AG04449 (cell line): ENCODE data around the gene WDR59.
"Not testable (repeated sequence)": the region's sequence is repeated elsewhere in the genome, so short reads cannot be mapped to it uniquely, and the experiment has no call there.

Source experiments
- CTCF ChIA-PET: fragments of 350-600 bp; formaldehyde crosslinking; extraction: SDS; loops from one replicate; lab custom pipeline; 2021; ENCODE audit warnings: antibody characterized with exemption; lab: Yijun Ruan, JAX
- POLR2A ChIA-PET: fragments of 400-600, 350-600 bp; formaldehyde crosslinking; extraction: SDS; loops from one replicate; lab custom pipeline; 2020; ENCODE audit warnings: antibody characterized with exemption, inconsistent platforms; lab: Yijun Ruan, JAX
- DNase-seq: peaks from one replicate; pipeline ENCODE4 v3.0.0-alpha.2; 2010; ENCODE audit warnings: low read depth, low spot score
- H3K4me3 ChIP-seq: 2 replicates; pipeline ENCODE4 v1.5.1; 2011; ENCODE audit warnings: low read depth, mild to moderate bottlenecking, control low read depth, low read length
- CTCF ChIP-seq: IDR thresholded peaks from one replicate; pipeline ENCODE4 v1.5.1; 2011; ENCODE audit warnings: mild to moderate bottlenecking, moderate library complexity, low read length, control low read depth, inconsistent platforms; ENCODE audit not compliant: insufficient read depth; ENCODE audit errors: missing control alignments

WDR59 gene

GRCh38 chr16:75022567-75022966 lies 37.6 kb upstream of the WDR59 start:
- ChIA-PET CTCF (interaction anchor here (0.9 kb wide), 1 partner anchor 24 kb away, joined by 4 read pairs; the partner anchor contains the start of gene ZNRF1), POLR2A (no interaction called here)
- no peak for DNase-seq
- H3K4me3 ChIP-seq = no peak overlapping the region
- no peak for TF ChIP-seq CTCF

GRCh38 chr16:75021410-75021809 lies 36.5 kb upstream of the WDR59 start:
- CTCF ChIA-PET = interaction anchor here (0.7 to 1.4 kb wide), 3 partner anchors 8 to 90 kb away, joined by 3 read pairs; no protein-coding TSS in a partner anchor
- POLR2A ChIA-PET = no interaction called here
- TF ChIP-seq CTCF = no peak
- no peak overlapping the region for H3K4me3 ChIP-seq
- DNase-seq = no peak

GRCh38 chr16:75019586-75019985 lies 34.7 kb upstream of the WDR59 start:
- POLR2A ChIA-PET = no interaction called here
- no peak for DNase-seq
- no peak for TF ChIP-seq CTCF
- CTCF ChIA-PET = interaction anchor here (1.3 to 3.2 kb wide), 3 partner anchors 15 to 91 kb away, joined by 4 to 18 read pairs (median 5); partner anchors contain the start of gene ZNRF1
- no peak overlapping the region for H3K4me3 ChIP-seq

- POLR2A ChIA-PET = no interaction called here
- no peak for DNase-seq
- TF ChIP-seq CTCF = no peak
- H3K4me3 ChIP-seq = no peak overlapping the region
- CTCF ChIA-PET = interaction anchor here (1.3 to 3.2 kb wide), 3 partner anchors 14 to 92 kb away, joined by 4 to 18 read pairs (median 5); partner anchors contain the start of gene ZNRF1
These were observed 34.1 kb upstream of the WDR59 start for GRCh38 chr16:75019007-75019406.

GRCh38 chr16:75017670-75018525 lies 33.0 kb upstream of the WDR59 start:
- ChIA-PET POLR2A (no interaction called here), CTCF (interaction anchor here (0.9 to 3.2 kb wide), 5 partner anchors 11 to 93 kb away, joined by 3 to 18 read pairs (median 4); partner anchors contain the start of gene ZNRF1)
- no peak for DNase-seq
- TF ChIP-seq CTCF = no peak
- H3K4me3 ChIP-seq = no peak overlapping the region

- POLR2A ChIA-PET = not testable (repeated sequence)
These were observed 31.6 kb upstream of the WDR59 start for GRCh38 chr16:75016451-75017081.

More at GRCh38 chr16:75016451-75017081, 31.6 kb upstream of the WDR59 start:
- not testable (repeated sequence) for H3K4me3 ChIP-seq, DNase-seq
- CTCF ChIA-PET = interaction anchor here (1.1 to 3.2 kb wide), 3 partner anchors 12 to 94 kb away, joined by 3 to 18 read pairs (median 7); partner anchors contain the start of gene ZNRF1
